Activated T-cell treated with anti-CD3 and anti-CD28 coated beads for 4 hours (primary cell): Measurements from ENCODE around the gene PREP.

Experiments
- DNase-seq: peaks from one replicate; pipeline ENCODE4 v3.0.0-alpha.2; 2020

Gene PREP

GRCh38 chr6:105304825-105305224, 98.1 kb downstream of the PREP start:
- DNase-seq = no peak

GRCh38 chr6:105304366-105304765, 98.5 kb downstream of the PREP start:
- no peak for DNase-seq

- no peak for DNase-seq
Measured at GRCh38 chr6:105302617-105303128, 100.2 kb downstream of the PREP start.

- no peak for DNase-seq
Measured at GRCh38 chr6:105301756-105302616, 100.9 kb downstream of the PREP start.

GRCh38 chr6:105301072-105301503, 101.8 kb downstream of the PREP start:
- DNase-seq = no peak

GRCh38 chr6:105300090-105300489, 102.8 kb downstream of the PREP start:
- no peak for DNase-seq

- no peak for DNase-seq
Measured at GRCh38 chr6:105294129-105294528, 108.8 kb downstream of the PREP start.

GRCh38 chr6:105292689-105293339, 110.1 kb downstream of the PREP start:
- DNase-seq = no peak

- DNase-seq = no peak
Measured at GRCh38 chr6:105291525-105291924, 111.4 kb downstream of the PREP start.

GRCh38 chr6:105282631-105283585, 120.0 kb downstream of the PREP start:
- no peak for DNase-seq

- DNase-seq = no peak
Measured at GRCh38 chr6:105280033-105280432, 122.8 kb downstream of the PREP start.

- DNase-seq = no peak
Measured at GRCh38 chr6:105279463-105279862, 123.4 kb downstream of the PREP start.

- no peak for DNase-seq
Measured at GRCh38 chr6:105278813-105279212, 124.1 kb downstream of the PREP start.

- no peak for DNase-seq
Measured at GRCh38 chr6:105278035-105278434, 124.8 kb downstream of the PREP start.

GRCh38 chr6:105276374-105276773, 126.5 kb downstream of the PREP start:
- DNase-seq = no peak

- DNase-seq = no peak
Measured at GRCh38 chr6:105275542-105275941, 127.3 kb downstream of the PREP start.

- DNase-seq = no peak
Measured at GRCh38 chr6:105274678-105275077, 128.2 kb downstream of the PREP start.

GRCh38 chr6:105273589-105273988, 129.3 kb downstream of the PREP start:
- DNase-seq = no peak

GRCh38 chr6:105272786-105273185, 130.1 kb downstream of the PREP start:
- DNase-seq = no peak

- no peak for DNase-seq
Measured at GRCh38 chr6:105270511-105270910, 132.4 kb downstream of the PREP start.

- no peak for DNase-seq
Measured at GRCh38 chr6:105269390-105269789, 133.5 kb downstream of the PREP start.

GRCh38 chr6:105263685-105264610, 138.9 kb downstream of the PREP start:
- DNase-seq = no peak
